Kidney epithelial cell (primary cell): ENCODE data around the gene KMT2C. TPM values are rescaled to one million over a fixed set of nuclear protein-coding genes. Genes with fewer than 3 reads are reported as not detected.

Experiments
- DNase-seq: peaks from one replicate; pipeline ENCODE4 v3.0.0-alpha.2; 2010; ENCODE audit warnings: low read depth
- H3K27me3 ChIP-seq: 2 replicates; pipeline ENCODE4 v1.6.0; 2011; ENCODE audit warnings: low read length; ENCODE audit not compliant: control insufficient read depth, insufficient read depth
- H3K36me3 ChIP-seq: 2 replicates; pipeline ENCODE4 v1.5.1; 2011; ENCODE audit warnings: low read length; ENCODE audit not compliant: control insufficient read depth, insufficient read depth
- H3K4me3 ChIP-seq: 2 replicates; pipeline ENCODE4 v1.5.1; 2011; ENCODE audit warnings: low read depth, mild to moderate bottlenecking, control low read depth, low read length
- total RNA-seq: library from RNA; depleted of rRNA; stranded (reverse); fragments of >200 nt; gene quantifications from 2 replicates; pipeline ENCODE4 v1.2.3, GENCODE V29; 2015
- TF ChIP-seq, protein P1 (sequence below): IDR thresholded peaks from 2 replicates; pipeline ENCODE4 v1.5.1; 2011; ENCODE audit warnings: mild to moderate bottlenecking, moderate library complexity, low read length, control low read depth, inconsistent platforms; ENCODE audit not compliant: insufficient read depth, poor library complexity, severe bottlenecking

The KMT2C gene
- total RNA-seq, 1 donor from 2014 or later: 29.0 TPM

DNA sequence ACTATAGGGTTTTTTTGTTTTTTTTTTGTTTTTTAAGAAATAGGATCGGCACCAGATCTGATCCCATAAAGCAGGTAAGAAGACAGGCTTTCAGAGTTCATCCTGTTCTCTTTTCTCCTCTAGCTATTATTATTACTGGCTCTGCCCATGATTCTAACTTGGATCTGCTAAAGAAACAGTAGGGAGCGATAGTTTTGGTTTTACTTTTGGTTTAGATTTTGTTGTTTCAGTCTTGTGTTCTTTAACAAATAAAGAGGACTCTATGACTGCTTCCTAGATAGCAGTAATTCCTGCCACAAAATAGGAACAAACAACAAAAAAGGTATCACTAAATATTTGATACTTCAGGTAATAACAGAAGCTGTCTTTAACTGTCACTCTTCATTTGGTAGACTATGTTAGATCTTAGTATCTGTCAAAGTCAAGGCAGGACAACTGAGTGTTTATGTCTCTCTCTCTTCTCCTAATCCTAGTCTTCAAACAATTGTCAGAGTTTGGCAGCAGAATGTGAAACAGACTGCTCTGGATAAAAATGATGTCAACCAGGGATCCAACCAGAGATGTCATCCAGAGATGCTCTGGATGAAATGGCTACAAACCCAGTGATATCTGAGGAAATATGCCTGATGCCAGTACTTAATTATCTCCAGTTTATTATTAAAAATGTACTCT, 99.8 kb downstream of the KMT2C start:
- no peak for DNase-seq
- Histone ChIP-seq H3K4me3 (no peak overlapping the region), H3K27me3 (no peaks in the 10 kb centered on the region), H3K36me3 (no peaks in the 10 kb centered on the region)
- TF ChIP-seq, protein P1, sequence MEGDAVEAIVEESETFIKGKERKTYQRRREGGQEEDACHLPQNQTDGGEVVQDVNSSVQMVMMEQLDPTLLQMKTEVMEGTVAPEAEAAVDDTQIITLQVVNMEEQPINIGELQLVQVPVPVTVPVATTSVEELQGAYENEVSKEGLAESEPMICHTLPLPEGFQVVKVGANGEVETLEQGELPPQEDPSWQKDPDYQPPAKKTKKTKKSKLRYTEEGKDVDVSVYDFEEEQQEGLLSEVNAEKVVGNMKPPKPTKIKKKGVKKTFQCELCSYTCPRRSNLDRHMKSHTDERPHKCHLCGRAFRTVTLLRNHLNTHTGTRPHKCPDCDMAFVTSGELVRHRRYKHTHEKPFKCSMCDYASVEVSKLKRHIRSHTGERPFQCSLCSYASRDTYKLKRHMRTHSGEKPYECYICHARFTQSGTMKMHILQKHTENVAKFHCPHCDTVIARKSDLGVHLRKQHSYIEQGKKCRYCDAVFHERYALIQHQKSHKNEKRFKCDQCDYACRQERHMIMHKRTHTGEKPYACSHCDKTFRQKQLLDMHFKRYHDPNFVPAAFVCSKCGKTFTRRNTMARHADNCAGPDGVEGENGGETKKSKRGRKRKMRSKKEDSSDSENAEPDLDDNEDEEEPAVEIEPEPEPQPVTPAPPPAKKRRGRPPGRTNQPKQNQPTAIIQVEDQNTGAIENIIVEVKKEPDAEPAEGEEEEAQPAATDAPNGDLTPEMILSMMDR: no peak

DNA sequence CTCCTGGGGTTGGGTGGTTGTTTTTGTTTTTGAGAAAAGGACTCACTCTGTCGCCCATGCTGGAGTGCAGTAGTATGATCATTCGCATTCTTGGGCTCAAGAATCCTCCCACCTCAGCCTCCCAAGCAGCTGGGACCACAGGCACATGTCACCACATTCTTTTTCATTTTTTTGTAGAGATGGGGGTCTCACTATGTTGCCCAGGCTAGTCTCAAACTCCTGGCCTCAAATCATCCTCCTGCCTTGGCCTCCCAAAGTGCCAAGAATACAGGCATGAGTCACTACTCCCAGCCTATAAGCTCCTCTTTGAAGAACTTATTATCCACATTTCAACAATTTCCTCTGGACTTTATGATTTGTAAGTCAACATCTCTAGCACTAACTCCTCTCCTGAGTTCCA, 102.7 kb downstream of the KMT2C start:
- H3K4me3 ChIP-seq: no peak overlapping the region
- no peaks in the 10 kb centered on the region for H3K27me3 ChIP-seq
- DNase-seq: no peak
- TF ChIP-seq, protein P1: no peak
- H3K36me3 ChIP-seq: no peaks in the 10 kb centered on the region

DNA sequence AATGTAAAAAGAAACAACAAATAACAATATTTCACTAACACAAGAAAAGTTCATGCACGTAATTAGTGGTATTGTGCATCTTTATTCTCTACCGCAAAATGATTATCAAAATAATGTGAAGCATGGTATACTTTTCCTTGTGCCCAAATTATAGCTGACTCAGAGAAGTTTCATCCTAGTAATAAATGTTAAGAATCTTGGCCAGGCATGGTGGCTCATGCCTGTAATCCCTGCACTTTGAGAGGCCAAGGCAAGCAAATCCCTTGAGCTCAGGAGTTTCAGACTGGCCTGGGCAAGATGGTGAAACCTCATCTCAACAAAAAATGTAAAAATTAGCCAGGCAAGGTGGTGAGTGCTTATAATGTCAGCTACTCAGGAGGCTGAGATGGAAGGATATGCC, 105.0 kb downstream of the KMT2C start:
- Histone ChIP-seq H3K27me3 (no peaks in the 10 kb centered on the region), H3K4me3 (no peak overlapping the region), H3K36me3 (no peaks in the 10 kb centered on the region)
- TF ChIP-seq, protein P1: no peak
- DNase-seq: no peak

DNA sequence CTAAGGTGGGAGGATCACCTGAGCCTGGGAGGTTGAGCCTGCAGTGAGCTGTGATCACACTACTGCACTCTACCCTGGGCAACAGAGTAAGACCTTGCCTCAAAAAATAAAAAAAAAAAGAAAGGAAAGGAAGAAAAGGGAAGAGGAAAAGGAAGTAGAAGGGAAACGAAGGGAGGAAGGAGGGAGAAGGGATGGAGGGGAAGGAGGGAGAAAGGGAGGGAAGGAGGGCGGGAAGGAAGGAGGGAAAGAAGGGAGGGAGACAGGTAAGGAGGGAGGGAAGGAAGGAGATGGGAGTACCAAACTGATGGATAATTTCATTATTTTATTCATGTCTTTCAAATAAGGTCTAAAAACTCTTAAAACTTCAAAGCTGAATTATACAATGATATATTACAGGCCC, 106.3 kb downstream of the KMT2C start:
- no peak for DNase-seq
- H3K36me3 ChIP-seq: no peaks in the 10 kb centered on the region

DNA sequence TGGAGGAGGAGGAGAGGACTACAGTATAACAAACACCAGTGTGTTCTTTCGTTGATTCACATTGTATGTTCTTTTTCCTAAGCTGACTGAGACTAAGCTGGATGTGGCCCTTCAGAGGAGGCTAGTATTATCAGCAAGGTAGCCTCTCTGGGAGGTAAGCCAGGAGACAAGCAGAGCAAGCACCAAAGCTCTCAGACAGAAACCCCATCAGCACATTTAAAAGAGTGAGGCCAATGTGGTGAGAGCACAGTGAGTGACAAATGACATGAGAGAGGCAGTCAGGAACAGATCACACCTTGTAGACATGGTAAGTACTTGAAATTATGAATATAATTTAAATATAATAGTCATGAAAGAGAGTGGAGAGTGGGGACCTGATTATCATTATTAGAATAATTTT, 107.6 kb downstream of the KMT2C start:
- H3K4me3 ChIP-seq: no peak overlapping the region
- H3K36me3 ChIP-seq: no peaks in the 10 kb centered on the region
- TF ChIP-seq, protein P1: no peak
- DNase-seq: no peak
- no peaks in the 10 kb centered on the region for H3K27me3 ChIP-seq

More for the DNA sequence above, 106.3 kb downstream of the KMT2C start:
- no peak overlapping the region for H3K4me3 ChIP-seq
- TF ChIP-seq, protein P1: no peak
- no peaks in the 10 kb centered on the region for H3K27me3 ChIP-seq

DNA sequence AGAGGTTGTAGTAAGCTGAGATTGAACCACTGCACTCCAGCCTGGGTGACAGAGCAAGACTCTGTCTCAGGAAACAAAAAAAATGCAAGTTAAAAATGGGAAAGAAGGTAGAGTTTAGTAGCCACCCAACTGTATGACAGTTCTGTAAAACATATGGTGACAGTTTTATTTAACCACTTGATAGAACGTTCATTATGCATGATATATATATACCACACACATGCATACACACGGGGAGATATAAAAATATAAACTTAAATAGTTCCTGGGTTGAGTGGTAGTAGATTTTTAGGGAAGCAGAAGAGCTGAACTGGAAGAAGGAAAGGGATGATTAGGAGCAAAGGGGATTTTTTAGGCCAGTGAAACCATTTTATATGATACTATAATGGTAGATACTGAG, 120.0 kb downstream of the KMT2C start:
- no peaks in the 10 kb centered on the region for H3K27me3 ChIP-seq
- TF ChIP-seq, protein P1: no peak
- H3K36me3 ChIP-seq: no peaks in the 10 kb centered on the region
- no peak for DNase-seq
- H3K4me3 ChIP-seq: no peak overlapping the region
